Measurements from ENCODE around the gene VWC2L. TPM values are rescaled to one million over a fixed set of nuclear protein-coding genes. Genes with fewer than 3 reads are reported as not detected.

VWC2L gene
- total RNA-seq (2014; rRNA removed; shearing (Covaris generic)) (not detected in 2 replicates), polyA plus RNA-seq (2016; fragmentation: Nextera tagmentation; extraction: Ambion mirVana) (not detected in 2 replicates)
- long read RNA-seq: 0 reads

- H3F3A ChIP-seq (replicated peaks; ENCODE audit: low read depth): no peaks in the 10 kb centered on the region
- peak within 1 kb of the TSS; percentile 45; the same call in 1 of the 2 replicates for H3K4me2 ChIP-seq
- H3K79me2 ChIP-seq (replicated peaks; ENCODE audit: insufficient read depth): no peaks in the 10 kb centered on the region
- Mint-ChIP-seq H3K4me3 (peak within 1 kb of the TSS; percentile 47; the same call in 2 of the 3 replicates), H3K4me1 (peaks cover 7% of the 10 kb centered on the region; the same call in 2 of the 3 replicates), H3K36me3 (ENCODE audit: low read depth) (no peaks in the 10 kb centered on the region), H3K9me3 (no peaks in the 10 kb centered on the region), H3K27ac (no peak within 1 kb of the TSS), H3K27me3 (ENCODE audit: insufficient read depth, low read depth, poor library complexity) (peaks cover 2% of the 10 kb centered on the region)
- TF ChIP-seq ZNF331 (CRISPR knock-in tag; IDR thresholded peaks at IDR 0.05; ENCODE audit: low read depth) (no peak), REST (IDR thresholded peaks at IDR 0.05; ENCODE audit: unreplicated experiment) (peak; percentile 97), EZH2 (IDR thresholded peaks at IDR 0.05; ENCODE audit: low read depth, unreplicated experiment) (no peak), JUNB (IDR thresholded peaks at IDR 0.05; ENCODE audit: unreplicated experiment) (no peak), STAT1 (IDR thresholded peaks at IDR 0.05; ENCODE audit: unreplicated experiment) (no peak), NANOG (IDR thresholded peaks at IDR 0.05; ENCODE audit: borderline replicate concordance) (no peak), CTCF (conservative IDR thresholded peaks at IDR 0.05; ENCODE audit: low read depth in 2 of 2) (no peak), ETS1 (IDR thresholded peaks at IDR 0.05) (no peak), CREB1 (CRISPR knock-in tag; IDR thresholded peaks at IDR 0.05; ENCODE audit: low read depth) (no peak), ZNF462 (CRISPR knock-in tag; IDR thresholded peaks at IDR 0.05) (no peak), ZNF114 (CRISPR knock-in tag; IDR thresholded peaks at IDR 0.05) (peak; percentile 25; the same call in 1 of the 2 replicates)
- no peaks in the 10 kb centered on the region for H3K4me1 ChIP-seq (ENCODE audit: insufficient read depth)
- H3K36me3 ChIP-seq (ENCODE audit: insufficient read depth): no peaks in the 10 kb centered on the region
- no peak within 1 kb of the TSS for H3K27ac ChIP-seq (ENCODE audit: low read depth)
- no peaks in the 10 kb centered on the region for H3K27me3 ChIP-seq (ENCODE audit: insufficient read depth)
- H2AFZ ChIP-seq: no peak within 1 kb of the TSS
- peak; percentile 100 for ATAC-seq
- DNase-seq (ENCODE audit: low spot score): peak; percentile 93
- H4K20me1 ChIP-seq (replicated peaks; ENCODE audit: insufficient read depth): no peaks in the 10 kb centered on the region
- no peak within 1 kb of the TSS for H3K4me3 ChIP-seq
- H3K9me2 ChIP-seq (ENCODE audit: insufficient read depth): no peaks in the 10 kb centered on the region
These were observed at the start of gene VWC2L for GRCh38 chr2:214410918-214411554. Gene VWC2L, plus strand, starts transcription at chr2:214411054. Its CDS starts 3,140 bp downstream, at chr2:214414194.

All from GM23338 (cell line).